ENCODE results near the gene DSCAM. TPM values are rescaled to one million over a fixed set of nuclear protein-coding genes. Genes with fewer than 3 reads are reported as not detected.
"Not testable (repeated sequence)": the region's sequence is repeated elsewhere in the genome, so short reads cannot be mapped to it uniquely, and the experiment has no call there.

Gene DSCAM
- total and polyA plus RNA-seq, 10 of the 15 experiments (the other 5 are each of a cell fraction or from before 2014, with no cell fraction given): not detected

DNA sequence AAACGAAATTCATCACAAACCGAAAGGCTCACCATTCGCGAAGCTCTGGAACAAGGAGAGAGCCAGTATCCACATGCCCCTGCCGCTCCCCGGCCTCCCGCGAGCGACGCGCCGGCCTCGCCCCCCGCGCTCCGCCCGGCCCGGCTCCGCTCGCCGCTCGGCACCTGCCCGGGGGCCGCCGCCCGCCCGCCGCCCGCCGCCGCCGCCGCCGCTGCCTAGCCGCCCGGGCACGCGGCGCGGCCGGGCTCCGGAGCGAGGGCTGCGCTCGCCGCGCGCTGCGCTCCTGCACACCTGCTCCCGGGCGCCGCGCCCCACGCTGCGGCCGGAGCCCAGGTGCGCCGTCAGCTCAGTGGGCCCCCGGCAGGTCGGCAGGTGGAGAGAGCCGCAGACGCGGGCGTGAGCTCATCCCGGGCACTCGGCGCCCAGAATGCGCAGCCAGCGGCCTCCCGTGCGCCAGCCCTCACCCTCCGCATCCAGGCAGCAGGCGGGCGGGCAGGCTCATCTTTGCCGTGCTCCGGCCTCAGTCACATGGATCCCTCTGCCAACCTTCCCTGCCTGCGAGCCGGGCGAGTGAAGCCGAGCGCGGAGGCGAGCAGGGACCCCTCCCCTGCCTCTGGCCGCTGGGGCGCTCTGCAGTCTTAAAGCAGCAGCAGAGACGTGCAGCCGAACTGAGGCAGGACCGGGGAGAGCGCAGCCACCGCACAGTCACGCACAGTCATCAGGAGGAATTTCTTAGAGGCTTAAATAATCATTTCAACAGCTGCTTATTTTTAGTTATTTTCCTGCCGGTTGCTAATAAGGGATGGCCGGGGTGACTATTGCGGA is at the start of gene DSCAM (continued):
- TF ChIP-seq, protein P1, sequence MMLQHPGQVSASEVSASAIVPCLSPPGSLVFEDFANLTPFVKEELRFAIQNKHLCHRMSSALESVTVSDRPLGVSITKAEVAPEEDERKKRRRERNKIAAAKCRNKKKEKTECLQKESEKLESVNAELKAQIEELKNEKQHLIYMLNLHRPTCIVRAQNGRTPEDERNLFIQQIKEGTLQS (IDR thresholded peaks at IDR 0.05; ENCODE audit: borderline replicate concordance, extremely low read depth, low read depth, low read length): no peak
- TF ChIP-seq NR2C2 (IDR thresholded peaks at IDR 0.05; ENCODE audit: borderline replicate concordance, control insufficient read depth, insufficient read length, low read depth): no peak
- TF ChIP-seq BHLHE40 (IDR thresholded peaks at IDR 0.05; ENCODE audit: borderline replicate concordance in 1 of 2, low read depth in 2 of 2, low read length in 1 of 2): no peak
- TF ChIP-seq HDAC6 (IDR thresholded peaks at IDR 0.05; ENCODE audit: unreplicated experiment): no peak
- TF ChIP-seq, protein P2, sequence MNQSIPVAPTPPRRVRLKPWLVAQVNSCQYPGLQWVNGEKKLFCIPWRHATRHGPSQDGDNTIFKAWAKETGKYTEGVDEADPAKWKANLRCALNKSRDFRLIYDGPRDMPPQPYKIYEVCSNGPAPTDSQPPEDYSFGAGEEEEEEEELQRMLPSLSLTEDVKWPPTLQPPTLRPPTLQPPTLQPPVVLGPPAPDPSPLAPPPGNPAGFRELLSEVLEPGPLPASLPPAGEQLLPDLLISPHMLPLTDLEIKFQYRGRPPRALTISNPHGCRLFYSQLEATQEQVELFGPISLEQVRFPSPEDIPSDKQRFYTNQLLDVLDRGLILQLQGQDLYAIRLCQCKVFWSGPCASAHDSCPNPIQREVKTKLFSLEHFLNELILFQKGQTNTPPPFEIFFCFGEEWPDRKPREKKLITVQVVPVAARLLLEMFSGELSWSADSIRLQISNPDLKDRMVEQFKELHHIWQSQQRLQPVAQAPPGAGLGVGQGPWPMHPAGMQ (IDR thresholded peaks at IDR 0.05; ENCODE audit: borderline replicate concordance): no peak
- TF ChIP-seq, protein P3, sequence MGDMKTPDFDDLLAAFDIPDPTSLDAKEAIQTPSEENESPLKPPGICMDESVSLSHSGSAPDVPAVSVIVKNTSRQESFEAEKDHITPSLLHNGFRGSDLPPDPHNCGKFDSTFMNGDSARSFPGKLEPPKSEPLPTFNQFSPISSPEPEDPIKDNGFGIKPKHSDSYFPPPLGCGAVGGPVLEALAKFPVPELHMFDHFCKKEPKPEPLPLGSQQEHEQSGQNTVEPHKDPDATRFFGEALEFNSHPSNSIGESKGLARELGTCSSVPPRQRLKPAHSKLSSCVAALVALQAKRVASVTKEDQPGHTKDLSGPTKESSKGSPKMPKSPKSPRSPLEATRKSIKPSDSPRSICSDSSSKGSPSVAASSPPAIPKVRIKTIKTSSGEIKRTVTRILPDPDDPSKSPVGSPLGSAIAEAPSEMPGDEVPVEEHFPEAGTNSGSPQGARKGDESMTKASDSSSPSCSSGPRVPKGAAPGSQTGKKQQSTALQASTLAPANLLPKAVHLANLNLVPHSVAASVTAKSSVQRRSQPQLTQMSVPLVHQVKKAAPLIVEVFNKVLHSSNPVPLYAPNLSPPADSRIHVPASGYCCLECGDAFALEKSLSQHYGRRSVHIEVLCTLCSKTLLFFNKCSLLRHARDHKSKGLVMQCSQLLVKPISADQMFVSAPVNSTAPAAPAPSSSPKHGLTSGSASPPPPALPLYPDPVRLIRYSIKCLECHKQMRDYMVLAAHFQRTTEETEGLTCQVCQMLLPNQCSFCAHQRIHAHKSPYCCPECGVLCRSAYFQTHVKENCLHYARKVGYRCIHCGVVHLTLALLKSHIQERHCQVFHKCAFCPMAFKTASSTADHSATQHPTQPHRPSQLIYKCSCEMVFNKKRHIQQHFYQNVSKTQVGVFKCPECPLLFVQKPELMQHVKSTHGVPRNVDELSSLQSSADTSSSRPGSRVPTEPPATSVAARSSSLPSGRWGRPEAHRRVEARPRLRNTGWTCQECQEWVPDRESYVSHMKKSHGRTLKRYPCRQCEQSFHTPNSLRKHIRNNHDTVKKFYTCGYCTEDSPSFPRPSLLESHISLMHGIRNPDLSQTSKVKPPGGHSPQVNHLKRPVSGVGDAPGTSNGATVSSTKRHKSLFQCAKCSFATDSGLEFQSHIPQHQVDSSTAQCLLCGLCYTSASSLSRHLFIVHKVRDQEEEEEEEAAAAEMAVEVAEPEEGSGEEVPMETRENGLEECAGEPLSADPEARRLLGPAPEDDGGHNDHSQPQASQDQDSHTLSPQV (IDR thresholded peaks at IDR 0.05): no peak
- TF ChIP-seq, protein P4, sequence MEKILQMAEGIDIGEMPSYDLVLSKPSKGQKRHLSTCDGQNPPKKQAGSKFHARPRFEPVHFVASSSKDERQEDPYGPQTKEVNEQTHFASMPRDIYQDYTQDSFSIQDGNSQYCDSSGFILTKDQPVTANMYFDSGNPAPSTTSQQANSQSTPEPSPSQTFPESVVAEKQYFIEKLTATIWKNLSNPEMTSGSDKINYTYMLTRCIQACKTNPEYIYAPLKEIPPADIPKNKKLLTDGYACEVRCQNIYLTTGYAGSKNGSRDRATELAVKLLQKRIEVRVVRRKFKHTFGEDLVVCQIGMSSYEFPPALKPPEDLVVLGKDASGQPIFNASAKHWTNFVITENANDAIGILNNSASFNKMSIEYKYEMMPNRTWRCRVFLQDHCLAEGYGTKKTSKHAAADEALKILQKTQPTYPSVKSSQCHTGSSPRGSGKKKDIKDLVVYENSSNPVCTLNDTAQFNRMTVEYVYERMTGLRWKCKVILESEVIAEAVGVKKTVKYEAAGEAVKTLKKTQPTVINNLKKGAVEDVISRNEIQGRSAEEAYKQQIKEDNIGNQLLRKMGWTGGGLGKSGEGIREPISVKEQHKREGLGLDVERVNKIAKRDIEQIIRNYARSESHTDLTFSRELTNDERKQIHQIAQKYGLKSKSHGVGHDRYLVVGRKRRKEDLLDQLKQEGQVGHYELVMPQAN (conservative IDR thresholded peaks at IDR 0.05): no peak
- no peak for TF ChIP-seq NBN (IDR thresholded peaks at IDR 0.05)
- TF ChIP-seq MXI1 (IDR thresholded peaks at IDR 0.05; ENCODE audit: low read depth, low read length): no peak

DNA sequence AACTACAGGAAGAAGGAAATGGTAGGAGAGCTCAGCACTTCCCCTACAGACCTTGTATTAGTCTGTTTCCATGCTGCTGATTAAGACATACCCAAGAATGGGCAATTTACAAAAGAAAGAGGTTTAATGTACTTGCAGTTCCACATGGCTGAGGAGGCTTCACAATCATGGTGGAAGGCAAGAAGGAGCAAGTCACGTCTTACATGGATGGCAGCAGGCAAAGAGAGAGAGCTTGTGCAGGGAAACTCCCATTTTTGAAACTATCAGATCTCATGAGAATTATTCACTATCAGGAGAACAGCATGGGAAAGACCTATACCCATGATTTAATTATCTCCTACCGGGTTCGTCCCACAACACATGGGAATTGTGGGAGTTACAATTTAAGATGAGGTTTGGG is 48.7 kb upstream of the DSCAM start:
- H3K4me1 ChIP-seq (ENCODE audit: control insufficient read depth, insufficient read depth, low read length); DNase-seq (ENCODE audit: low read depth, low spot score); intact Hi-C loops (cut with micrococcal nuclease; ENCODE audit: unreplicated experiment); H4K20me1 ChIP-seq (ENCODE audit: control insufficient read depth, insufficient read depth); CTCF ChIA-PET; H3K79me2 ChIP-seq (ENCODE audit: control insufficient read depth, insufficient read depth, low read length); in situ Hi-C loops (cut with MboI); H3K9ac ChIP-seq (ENCODE audit: control insufficient read depth, insufficient read depth, low read length); POLR2A ChIA-PET; ATAC-seq; SMC1A ChIA-PET (ENCODE audit: uncharacterized antibody, unreplicated experiment); H2AFZ ChIP-seq (ENCODE audit: control insufficient read depth, low read depth, low read length); H3K4me2 ChIP-seq (ENCODE audit: control insufficient read depth, insufficient read depth); H3K36me3 ChIP-seq (ENCODE audit: control insufficient read depth in 2 of 2, insufficient read depth in 2 of 2, low read length in 1 of 2); H3K27ac ChIP-seq (ENCODE audit: control insufficient read depth, insufficient read depth); BruUV-seq (replicated peaks); RAD21 ChIA-PET (ENCODE audit: unreplicated experiment); FAIRE-seq; H3K9me3 ChIP-seq (replicated peaks; ENCODE audit: control insufficient read depth, insufficient read depth, low read length); H3K27me3 ChIP-seq (replicated peaks in 1 of 2; ENCODE audit: control insufficient read depth in 2 of 2, insufficient read depth in 2 of 2, low read length in 1 of 2); H3K4me3 ChIP-seq: not testable (repeated sequence)
- WGBS (ENCODE audit: insufficient coverage, insufficient replicate concordance, low lambda C conversion rate, missing lambda C conversion rate): 22% methylated on average over 3 of the region's 3 CpGs

All from GM12878 (cell line).